ENCODE measurements around the gene ERG. TPM values are rescaled to one million over a fixed set of nuclear protein-coding genes. Genes with fewer than 3 reads are reported as not detected.

The ERG gene
- total and polyA plus RNA-seq, 2 of the 13 experiments (the other 11 are each of a cell fraction or from before 2014, with no cell fraction given) = not detected

- Histone ChIP-seq H3K79me2 (ENCODE audit: insufficient read depth, low read length) (no peaks in the 10 kb centered on the region), H4K20me1 (ENCODE audit: insufficient read depth, low read length) (no peaks in the 10 kb centered on the region), H3K4me2 (ENCODE audit: low read depth, low read length) (no peak overlapping the region), H3K9me3 (ENCODE audit: low read length) (no peaks in the 10 kb centered on the region), H3K9ac (ENCODE audit: insufficient read depth, low read depth, low read length) (no peak overlapping the region), H3K4me3 (replicated peaks in 1 of 3; ENCODE audit: insufficient read depth in 1 of 3, low read depth in 2 of 3, low read length in 3 of 3) (no peak overlapping the region), H3K36me3 (replicated peaks in 1 of 2; ENCODE audit: control insufficient read depth in 1 of 2, insufficient read depth in 2 of 2, low read length in 2 of 2) (no peaks in the 10 kb centered on the region), H3K27me3 (ENCODE audit: control insufficient read depth in 1 of 2, insufficient read depth in 2 of 2, low read length in 2 of 2) (no peaks in the 10 kb centered on the region), H2AFZ (ENCODE audit: low read length) (no peak overlapping the region), H3K4me1 (ENCODE audit: insufficient read depth, low read length) (peaks cover 26% of the 10 kb centered on the region), H3K27ac (ENCODE audit: extremely low read length, insufficient read depth, low read length) (no peak overlapping the region)
- no TSS peak for BruUV-seq (replicated peaks)
- TF ChIP-seq MLX (CRISPR knock-in tag; IDR thresholded peaks at IDR 0.05) (no peak), REST (IDR thresholded peaks at IDR 0.05; ENCODE audit: borderline replicate concordance in 1 of 2, low read depth in 1 of 2, low read length in 2 of 2) (no peak), ZNF142 (CRISPR knock-in tag; IDR thresholded peaks at IDR 0.05) (no peak), MAFK (conservative IDR thresholded peaks at IDR 0.05 in 1 of 2, IDR thresholded peaks at IDR 0.05 in 1 of 2; ENCODE audit: low read length in 2 of 2) (no peak)
- in situ Hi-C loops (cut with HindIII; ENCODE audit: extremely low pct_ligation_motif_present, low pct_unique_long_range_greater_than_20kb) (no loop called here), intact Hi-C loops (cut with micrococcal nuclease; ENCODE audit: unreplicated experiment) (no loop called here)
- CTCF ChIA-PET (ENCODE audit: low intra/inter-chr PET ratio, low total read pairs) = no interaction called here
- POLR2A ChIA-PET = no interaction called here
- 73% methylated on average over 5 of the region's 5 CpGs for WGBS (ENCODE audit: low lambda C conversion rate)
- no peak for DNase-seq (ENCODE audit: low spot score)
- no peak for FAIRE-seq
- ATAC-seq = no peak
Measured at GRCh38 chr21:38531591-38531990, 33.3 kb upstream of the ERG start.

Data from HepG2 (cell line).